ENCODE results near the gene GYPA. TPM values are rescaled to one million over a fixed set of nuclear protein-coding genes. Genes with fewer than 3 reads are reported as not detected.
A peak's percentile ranks its signal among the peaks of the same experiment; 100 is the strongest.
"Not testable (repeated sequence)": the region's sequence is repeated elsewhere in the genome, so short reads cannot be mapped to it uniquely, and the experiment has no call there.

Gene GYPA
- total and polyA plus RNA-seq, 2 donors from 2014 or later = 2.6 TPM; not detected in 1

DNA sequence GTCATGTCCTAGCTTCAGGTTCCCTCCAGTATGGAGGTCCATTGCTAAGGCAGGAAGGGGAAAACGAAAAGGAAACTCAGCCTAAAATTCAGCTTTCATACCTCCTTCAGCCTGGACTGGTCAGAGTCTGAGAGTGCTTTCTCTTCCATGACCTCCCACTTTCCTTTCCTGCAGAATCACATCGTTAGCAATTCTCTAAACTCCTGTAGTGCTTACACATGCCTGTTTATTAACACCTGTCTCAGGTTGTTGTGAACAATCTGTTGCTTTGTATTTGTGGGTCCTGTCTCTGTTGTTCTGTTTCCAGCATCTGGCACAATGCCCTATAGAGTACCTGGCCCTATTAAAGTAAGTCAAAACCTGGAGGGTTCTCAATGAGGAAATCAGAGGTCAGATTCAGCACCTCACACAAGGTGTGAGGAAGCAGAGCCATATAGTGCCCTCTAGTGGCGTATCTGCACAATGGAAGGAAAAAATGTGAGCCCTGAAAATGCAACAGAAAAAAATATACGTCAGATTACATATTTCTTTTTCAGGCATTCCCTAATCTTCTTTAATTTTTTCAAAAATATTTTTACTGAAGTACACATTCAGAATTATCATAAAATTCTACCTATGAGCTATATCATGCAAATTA, 2.3 kb upstream of the GYPA start:
- TF ChIP-seq CTCF (IDR thresholded peaks at IDR 0.05; ENCODE audit: borderline replicate concordance, extremely low read depth, insufficient read depth) = peak; percentile 49
- DNase-seq = peak in 3 of 5 donors; percentile 11 to 42 (median 25)
- H3K4me3 ChIP-seq (ENCODE audit: low read length in 3 of 3); H3K9ac ChIP-seq (ENCODE audit: low read length in 3 of 3); H3K36me3 ChIP-seq (ENCODE audit: control insufficient read depth in 2 of 3, insufficient read depth in 3 of 3, low read length in 3 of 3); H3K9me3 ChIP-seq (ENCODE audit: control insufficient read depth in 2 of 3, insufficient read depth in 1 of 3, low read length in 3 of 3); H3K4me1 ChIP-seq (ENCODE audit: control insufficient read depth in 2 of 3, insufficient read depth in 2 of 3, low read depth in 1 of 3, low read length in 3 of 3); H3K27me3 ChIP-seq (ENCODE audit: control insufficient read depth, insufficient read depth, low read length); FAIRE-seq; intact Hi-C loops (cut with DNase I); H3K27ac ChIP-seq (ENCODE audit: low read depth in 2 of 2, low read length in 2 of 2): not testable (repeated sequence)

- H3K27ac ChIP-seq (ENCODE audit: low read depth in 2 of 2, low read length in 2 of 2) = no peak overlapping the region
- no peak overlapping the region for H3K9ac ChIP-seq (ENCODE audit: low read length in 3 of 3)
- no peak for FAIRE-seq
- H3K27me3 ChIP-seq (ENCODE audit: control insufficient read depth, insufficient read depth, low read length) = no peaks in the 10 kb centered on the region
- TF ChIP-seq CTCF (IDR thresholded peaks at IDR 0.05; ENCODE audit: borderline replicate concordance, extremely low read depth, insufficient read depth) = no peak
- no peak for DNase-seq
- H3K4me3 ChIP-seq (ENCODE audit: low read length in 3 of 3) = no peak overlapping the region
- intact Hi-C loops (cut with DNase I) = no loop called here
- H3K9me3 ChIP-seq (ENCODE audit: control insufficient read depth in 2 of 3, insufficient read depth in 1 of 3, low read length in 3 of 3) = no peaks in the 10 kb centered on the region
- no peaks in the 10 kb centered on the region for H3K36me3 ChIP-seq (ENCODE audit: control insufficient read depth in 2 of 3, insufficient read depth in 3 of 3, low read length in 3 of 3)
- no peaks in the 10 kb centered on the region for H3K4me1 ChIP-seq (ENCODE audit: control insufficient read depth in 2 of 3, insufficient read depth in 2 of 3, low read depth in 1 of 3, low read length in 3 of 3)
Observed at GRCh38 chr4:144141493-144141892, 975 bp upstream of the GYPA start.

DNA sequence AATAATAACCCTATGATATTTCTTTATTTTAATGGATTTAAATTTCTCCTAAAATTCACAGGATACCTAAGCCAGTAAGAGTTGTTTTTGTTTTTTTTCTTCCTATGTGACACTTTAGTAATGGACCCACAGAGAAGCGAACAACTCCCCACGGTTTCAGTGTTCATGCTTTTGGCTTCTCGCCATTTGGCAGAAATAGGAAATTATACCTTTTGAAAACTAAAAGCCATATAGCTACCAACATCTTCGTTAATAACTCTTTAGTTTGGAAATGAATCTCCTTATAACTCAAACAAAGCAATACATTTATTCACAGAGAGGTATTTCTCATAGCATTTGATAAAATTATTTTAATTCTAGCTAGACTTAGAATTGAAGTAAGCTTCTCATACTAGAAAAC, 527 bp downstream of the GYPA start:
- H3K9ac ChIP-seq (ENCODE audit: low read length in 3 of 3); H3K36me3 ChIP-seq (ENCODE audit: control insufficient read depth in 2 of 3, insufficient read depth in 3 of 3, low read length in 3 of 3); H3K4me3 ChIP-seq (ENCODE audit: low read length in 3 of 3); intact Hi-C loops (cut with DNase I); H3K9me3 ChIP-seq (ENCODE audit: control insufficient read depth in 2 of 3, insufficient read depth in 1 of 3, low read length in 3 of 3); FAIRE-seq; DNase-seq; H3K27me3 ChIP-seq (ENCODE audit: control insufficient read depth, insufficient read depth, low read length); H3K4me1 ChIP-seq (ENCODE audit: control insufficient read depth in 2 of 3, insufficient read depth in 2 of 3, low read depth in 1 of 3, low read length in 3 of 3); H3K27ac ChIP-seq (ENCODE audit: low read depth in 2 of 2, low read length in 2 of 2): not testable (repeated sequence)

- DNase-seq; H3K27me3 ChIP-seq (ENCODE audit: control insufficient read depth, insufficient read depth, low read length); H3K9me3 ChIP-seq (ENCODE audit: control insufficient read depth in 2 of 3, insufficient read depth in 1 of 3, low read length in 3 of 3); H3K36me3 ChIP-seq (ENCODE audit: control insufficient read depth in 2 of 3, insufficient read depth in 3 of 3, low read length in 3 of 3); intact Hi-C loops (cut with DNase I); H3K9ac ChIP-seq (ENCODE audit: low read length in 3 of 3); H3K4me1 ChIP-seq (ENCODE audit: control insufficient read depth in 2 of 3, insufficient read depth in 2 of 3, low read depth in 1 of 3, low read length in 3 of 3); H3K4me3 ChIP-seq (ENCODE audit: low read length in 3 of 3); H3K27ac ChIP-seq (ENCODE audit: low read depth in 2 of 2, low read length in 2 of 2); FAIRE-seq: not testable (repeated sequence)
Observed at GRCh38 chr4:144139547-144139946, 971 bp downstream of the GYPA start.

- H3K27me3 ChIP-seq (ENCODE audit: control insufficient read depth, insufficient read depth, low read length); FAIRE-seq; H3K9me3 ChIP-seq (ENCODE audit: control insufficient read depth in 2 of 3, insufficient read depth in 1 of 3, low read length in 3 of 3); H3K4me3 ChIP-seq (ENCODE audit: low read length in 3 of 3); H3K4me1 ChIP-seq (ENCODE audit: control insufficient read depth in 2 of 3, insufficient read depth in 2 of 3, low read depth in 1 of 3, low read length in 3 of 3); H3K9ac ChIP-seq (ENCODE audit: low read length in 3 of 3); DNase-seq; intact Hi-C loops (cut with DNase I); H3K36me3 ChIP-seq (ENCODE audit: control insufficient read depth in 2 of 3, insufficient read depth in 3 of 3, low read length in 3 of 3); H3K27ac ChIP-seq (ENCODE audit: low read depth in 2 of 2, low read length in 2 of 2): not testable (repeated sequence)
Observed at GRCh38 chr4:144138239-144138638, 2.3 kb downstream of the GYPA start.

DNA sequence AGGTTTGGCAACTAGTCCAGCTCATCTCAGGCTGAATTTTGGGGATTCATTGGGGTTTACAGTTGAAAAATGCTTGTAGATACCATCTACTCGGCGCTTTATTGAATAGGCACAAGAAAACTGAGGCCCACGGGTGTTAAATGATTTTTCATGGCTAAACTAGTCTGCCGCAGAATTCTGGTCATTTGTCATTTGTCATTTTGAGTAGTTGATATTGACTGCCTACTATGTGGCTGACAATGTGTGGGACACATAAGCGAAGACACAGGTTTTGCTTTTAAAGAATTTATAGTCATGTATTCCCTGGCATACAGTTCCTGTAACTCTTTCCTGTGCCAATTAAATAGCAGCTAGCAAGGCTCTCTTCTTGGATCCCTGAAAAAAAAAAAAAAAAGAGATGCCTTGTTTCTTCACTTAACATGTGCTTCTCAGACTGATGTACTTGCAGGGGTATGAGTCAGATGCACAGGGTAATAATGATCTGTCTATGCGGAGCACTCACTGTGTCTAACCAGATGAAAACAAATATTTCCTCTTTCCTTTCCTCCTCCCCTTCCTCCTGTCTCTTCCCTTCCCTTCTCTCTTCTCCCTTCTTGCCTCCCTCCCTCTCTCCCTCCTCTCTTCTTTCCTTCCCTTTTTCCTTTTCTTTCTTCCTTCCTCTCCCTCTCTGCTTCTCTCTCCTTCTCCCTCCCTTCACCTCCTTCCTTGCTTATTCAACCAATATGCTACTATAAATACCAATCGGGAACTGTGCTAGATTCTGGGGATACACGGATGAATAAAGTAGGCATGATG, 3.2 kb downstream of the GYPA start:
- H3K4me1 ChIP-seq (ENCODE audit: control insufficient read depth in 2 of 3, insufficient read depth in 2 of 3, low read depth in 1 of 3, low read length in 3 of 3); H3K27me3 ChIP-seq (ENCODE audit: control insufficient read depth, insufficient read depth, low read length); H3K36me3 ChIP-seq (ENCODE audit: control insufficient read depth in 2 of 3, insufficient read depth in 3 of 3, low read length in 3 of 3); H3K4me3 ChIP-seq (ENCODE audit: low read length in 3 of 3); FAIRE-seq; H3K9me3 ChIP-seq (ENCODE audit: control insufficient read depth in 2 of 3, insufficient read depth in 1 of 3, low read length in 3 of 3); H3K9ac ChIP-seq (ENCODE audit: low read length in 3 of 3); intact Hi-C loops (cut with DNase I); H3K27ac ChIP-seq (ENCODE audit: low read depth in 2 of 2, low read length in 2 of 2); DNase-seq: not testable (repeated sequence)

GRCh38 chr4:144136189-144136588, 4.3 kb downstream of the GYPA start:
- FAIRE-seq; H3K4me1 ChIP-seq (ENCODE audit: control insufficient read depth in 2 of 3, insufficient read depth in 2 of 3, low read depth in 1 of 3, low read length in 3 of 3); H3K27me3 ChIP-seq (ENCODE audit: control insufficient read depth, insufficient read depth, low read length); H3K27ac ChIP-seq (ENCODE audit: low read depth in 2 of 2, low read length in 2 of 2); H3K36me3 ChIP-seq (ENCODE audit: control insufficient read depth in 2 of 3, insufficient read depth in 3 of 3, low read length in 3 of 3); H3K9ac ChIP-seq (ENCODE audit: low read length in 3 of 3); intact Hi-C loops (cut with DNase I); DNase-seq; H3K9me3 ChIP-seq (ENCODE audit: control insufficient read depth in 2 of 3, insufficient read depth in 1 of 3, low read length in 3 of 3); H3K4me3 ChIP-seq (ENCODE audit: low read length in 3 of 3): not testable (repeated sequence)
